GM19193 (cell line): ENCODE data around the gene GNS.

Experiments used
- POLR2A ChIP-seq: IDR thresholded peaks from 4 replicates; pipeline ENCODE4 v1.6.1; 2011; ENCODE audit not compliant: insufficient read depth, insufficient read length; ENCODE audit errors: extremely low read depth

Gene GNS

GRCh38 chr12:64682572-64683277, 76.5 kb downstream of the GNS start:
- TF ChIP-seq POLR2A = no peak

- TF ChIP-seq POLR2A = no peak
Observed at GRCh38 chr12:64681200-64682052, 77.8 kb downstream of the GNS start.

- TF ChIP-seq POLR2A = no peak
Observed at GRCh38 chr12:64680235-64680634, 79.0 kb downstream of the GNS start.

- TF ChIP-seq POLR2A = no peak
Observed at GRCh38 chr12:64679487-64680001, 79.7 kb downstream of the GNS start.

- no peak for TF ChIP-seq POLR2A
Observed at GRCh38 chr12:64678835-64679234, 80.4 kb downstream of the GNS start.

- TF ChIP-seq POLR2A = no peak
Observed at GRCh38 chr12:64678248-64678647, 81.0 kb downstream of the GNS start.

- TF ChIP-seq POLR2A = no peak
Observed at GRCh38 chr12:64675795-64676194, 83.4 kb downstream of the GNS start.

GRCh38 chr12:64674367-64674922, 84.8 kb downstream of the GNS start:
- TF ChIP-seq POLR2A = no peak

- TF ChIP-seq POLR2A = no peak
Observed at GRCh38 chr12:64673490-64674169, 85.6 kb downstream of the GNS start.

- no peak for TF ChIP-seq POLR2A
Observed at GRCh38 chr12:64672925-64673409, 86.2 kb downstream of the GNS start.

GRCh38 chr12:64671681-64672080, 87.5 kb downstream of the GNS start:
- TF ChIP-seq POLR2A = no peak

GRCh38 chr12:64670919-64671639, 88.1 kb downstream of the GNS start:
- TF ChIP-seq POLR2A = no peak

GRCh38 chr12:64670019-64670418, 89.2 kb downstream of the GNS start:
- no peak for TF ChIP-seq POLR2A

- peak; percentile 55 for TF ChIP-seq POLR2A
Observed at GRCh38 chr12:64669270-64669842, 89.8 kb downstream of the GNS start.
